ENCODE results near the gene VPS13D.

VPS13D gene

GRCh38 chr1:12309783-12310742 is 80.2 kb downstream of the VPS13D start:
- WGBS (ENCODE audit: extremely low coverage, insufficient coverage, low lambda C conversion rate), result no CpG with 5 or more reads among the region's 6 CpGs
- H3K56ac ChIP-seq (ENCODE audit: low read length), result no peak overlapping the region

GRCh38 chr1:12314333-12314903 is 84.6 kb downstream of the VPS13D start:
- no peak overlapping the region for H3K27ac ChIP-seq (ENCODE audit: low read depth, low read length)

More at GRCh38 chr1:12309783-12310742, 80.2 kb downstream of the VPS13D start:
- Histone ChIP-seq H3K79me2 (ENCODE audit: control insufficient read depth, insufficient read depth, low read length) (no peaks in the 10 kb centered on the region), H2BK5ac (ENCODE audit: low read length) (no peak overlapping the region), H2BK120ac (ENCODE audit: low read depth, low read length) (no peak overlapping the region), H4K5ac (ENCODE audit: low read length) (no peak overlapping the region), H3K23ac (ENCODE audit: low read length) (no peak overlapping the region), H3K18ac (ENCODE audit: low read length) (no peak overlapping the region), H3K27ac (ENCODE audit: low read depth, low read length) (no peak overlapping the region), H3K4ac (ENCODE audit: low read depth, low read length) (no peak overlapping the region), H4K8ac (ENCODE audit: low read depth, low read length) (no peak overlapping the region), H2AK5ac (ENCODE audit: low read length) (no peak overlapping the region), H2BK15ac (replicated peaks; ENCODE audit: low read depth) (no peak overlapping the region), H3K4me3 (ENCODE audit: low read length) (no peak overlapping the region), H3K27me3 (ENCODE audit: insufficient read depth, low read length, poor library complexity) (no peaks in the 10 kb centered on the region), H3K79me1 (ENCODE audit: low read length) (no peaks in the 10 kb centered on the region), H3K9ac (ENCODE audit: low read length) (no peak overlapping the region), H3K4me1 (ENCODE audit: control insufficient read depth, low read depth, low read length) (no peaks in the 10 kb centered on the region), H3K4me2 (ENCODE audit: low read length) (no peak overlapping the region), H3K36me3 (ENCODE audit: control insufficient read depth, insufficient read depth, low read length) (peaks cover 2% of the 10 kb centered on the region)
- DNase-seq, result no peak

GRCh38 chr1:12315146-12315545 is 85.3 kb downstream of the VPS13D start:
- Histone ChIP-seq H3K18ac (ENCODE audit: low read length) (no peak overlapping the region), H3K79me2 (ENCODE audit: control insufficient read depth, insufficient read depth, low read length) (no peaks in the 10 kb centered on the region), H3K27ac (ENCODE audit: low read depth, low read length) (no peak overlapping the region), H3K27me3 (ENCODE audit: insufficient read depth, low read length, poor library complexity) (no peaks in the 10 kb centered on the region), H3K36me3 (ENCODE audit: control insufficient read depth, insufficient read depth, low read length) (peaks cover 2% of the 10 kb centered on the region), H2AK5ac (ENCODE audit: low read length) (no peak overlapping the region), H3K4me2 (ENCODE audit: low read length) (no peak overlapping the region), H2BK5ac (ENCODE audit: low read length) (no peak overlapping the region), H3K4me3 (ENCODE audit: low read length) (no peak overlapping the region), H3K4ac (ENCODE audit: low read depth, low read length) (no peak overlapping the region), H2BK120ac (ENCODE audit: low read depth, low read length) (no peak overlapping the region), H3K56ac (ENCODE audit: low read length) (no peak overlapping the region), H3K79me1 (ENCODE audit: low read length) (no peaks in the 10 kb centered on the region), H4K5ac (ENCODE audit: low read length) (no peak overlapping the region), H4K8ac (ENCODE audit: low read depth, low read length) (no peak overlapping the region), H3K23ac (ENCODE audit: low read length) (no peak overlapping the region), H3K9ac (ENCODE audit: low read length) (no peak overlapping the region), H3K4me1 (ENCODE audit: control insufficient read depth, low read depth, low read length) (no peaks in the 10 kb centered on the region), H2BK15ac (replicated peaks; ENCODE audit: low read depth) (no peak overlapping the region)
- no CpG with 5 or more reads among the region's 2 CpGs for WGBS (ENCODE audit: extremely low coverage, insufficient coverage, low lambda C conversion rate)
- DNase-seq, result no peak

More at GRCh38 chr1:12314333-12314903, 84.6 kb downstream of the VPS13D start:
- H3K4me2 ChIP-seq (ENCODE audit: low read length), result no peak overlapping the region
- no peak overlapping the region for H4K8ac ChIP-seq (ENCODE audit: low read depth, low read length)
- no peaks in the 10 kb centered on the region for H3K4me1 ChIP-seq (ENCODE audit: control insufficient read depth, low read depth, low read length)
- H3K4me3 ChIP-seq (ENCODE audit: low read length), result no peak overlapping the region
- DNase-seq, result no peak
- no peaks in the 10 kb centered on the region for H3K79me1 ChIP-seq (ENCODE audit: low read length)
- H3K36me3 ChIP-seq (ENCODE audit: control insufficient read depth, insufficient read depth, low read length), result peaks cover 2% of the 10 kb centered on the region
- H3K56ac ChIP-seq (ENCODE audit: low read length), result no peak overlapping the region
- H3K79me2 ChIP-seq (ENCODE audit: control insufficient read depth, insufficient read depth, low read length), result no peaks in the 10 kb centered on the region
- H3K27me3 ChIP-seq (ENCODE audit: insufficient read depth, low read length, poor library complexity), result no peaks in the 10 kb centered on the region
- H3K9ac ChIP-seq (ENCODE audit: low read length), result no peak overlapping the region
- no peak overlapping the region for H3K4ac ChIP-seq (ENCODE audit: low read depth, low read length)
- no peak overlapping the region for H2AK5ac ChIP-seq (ENCODE audit: low read length)
- H2BK15ac ChIP-seq (replicated peaks; ENCODE audit: low read depth), result no peak overlapping the region
- no peak overlapping the region for H3K18ac ChIP-seq (ENCODE audit: low read length)
- no peak overlapping the region for H3K23ac ChIP-seq (ENCODE audit: low read length)
- H2BK120ac ChIP-seq (ENCODE audit: low read depth, low read length), result no peak overlapping the region
- H2BK5ac ChIP-seq (ENCODE audit: low read length), result no peak overlapping the region
- no CpG with 5 or more reads among the region's 1 CpG for WGBS (ENCODE audit: extremely low coverage, insufficient coverage, low lambda C conversion rate)
- no peak overlapping the region for H4K5ac ChIP-seq (ENCODE audit: low read length)

GRCh38 chr1:12316331-12316730 is 86.5 kb downstream of the VPS13D start:
- Histone ChIP-seq H4K8ac (ENCODE audit: low read depth, low read length) (no peak overlapping the region), H3K4ac (ENCODE audit: low read depth, low read length) (no peak overlapping the region), H3K4me2 (ENCODE audit: low read length) (no peak overlapping the region), H3K27ac (ENCODE audit: low read depth, low read length) (no peak overlapping the region), H3K4me1 (ENCODE audit: control insufficient read depth, low read depth, low read length) (no peaks in the 10 kb centered on the region), H2BK15ac (replicated peaks; ENCODE audit: low read depth) (no peak overlapping the region), H3K4me3 (ENCODE audit: low read length) (no peak overlapping the region), H3K9ac (ENCODE audit: low read length) (no peak overlapping the region), H3K79me1 (ENCODE audit: low read length) (no peaks in the 10 kb centered on the region), H3K23ac (ENCODE audit: low read length) (no peak overlapping the region), H3K56ac (ENCODE audit: low read length) (no peak overlapping the region), H2BK120ac (ENCODE audit: low read depth, low read length) (no peak overlapping the region), H3K79me2 (ENCODE audit: control insufficient read depth, insufficient read depth, low read length) (no peaks in the 10 kb centered on the region), H2BK5ac (ENCODE audit: low read length) (no peak overlapping the region), H3K27me3 (ENCODE audit: insufficient read depth, low read length, poor library complexity) (no peaks in the 10 kb centered on the region), H2AK5ac (ENCODE audit: low read length) (no peak overlapping the region), H3K18ac (ENCODE audit: low read length) (no peak overlapping the region), H3K36me3 (ENCODE audit: control insufficient read depth, insufficient read depth, low read length) (peaks cover 2% of the 10 kb centered on the region), H4K5ac (ENCODE audit: low read length) (no peak overlapping the region)
- WGBS (ENCODE audit: extremely low coverage, insufficient coverage, low lambda C conversion rate), result no CpG with 5 or more reads among the region's 2 CpGs
- DNase-seq, result no peak

GRCh38 chr1:12320486-12320885 is 90.7 kb downstream of the VPS13D start:
- H3K4me2 ChIP-seq (ENCODE audit: low read length), result no peak overlapping the region
- no peak overlapping the region for H3K27ac ChIP-seq (ENCODE audit: low read depth, low read length)
- no CpG with 5 or more reads among the region's 2 CpGs for WGBS (ENCODE audit: extremely low coverage, insufficient coverage, low lambda C conversion rate)

More at GRCh38 chr1:12320486-12320885, 90.7 kb downstream of the VPS13D start:
- no peak overlapping the region for H3K4me3 ChIP-seq (ENCODE audit: low read length)
- H3K36me3 ChIP-seq (ENCODE audit: control insufficient read depth, insufficient read depth, low read length), result no peaks in the 10 kb centered on the region
- no peak overlapping the region for H2BK15ac ChIP-seq (replicated peaks; ENCODE audit: low read depth)
- H2AK5ac ChIP-seq (ENCODE audit: low read length), result no peak overlapping the region
- H3K23ac ChIP-seq (ENCODE audit: low read length), result no peak overlapping the region
- no peak for DNase-seq
- H2BK5ac ChIP-seq (ENCODE audit: low read length), result no peak overlapping the region
- H4K5ac ChIP-seq (ENCODE audit: low read length), result no peak overlapping the region
- H3K56ac ChIP-seq (ENCODE audit: low read length), result no peak overlapping the region
- no peak overlapping the region for H4K8ac ChIP-seq (ENCODE audit: low read depth, low read length)
- H3K79me2 ChIP-seq (ENCODE audit: control insufficient read depth, insufficient read depth, low read length), result no peaks in the 10 kb centered on the region
- no peak overlapping the region for H3K18ac ChIP-seq (ENCODE audit: low read length)
- H3K79me1 ChIP-seq (ENCODE audit: low read length), result no peaks in the 10 kb centered on the region
- H3K4ac ChIP-seq (ENCODE audit: low read depth, low read length), result no peak overlapping the region
- H3K9ac ChIP-seq (ENCODE audit: low read length), result no peak overlapping the region
- no peaks in the 10 kb centered on the region for H3K4me1 ChIP-seq (ENCODE audit: control insufficient read depth, low read depth, low read length)
- no peak overlapping the region for H2BK120ac ChIP-seq (ENCODE audit: low read depth, low read length)
- H3K27me3 ChIP-seq (ENCODE audit: insufficient read depth, low read length, poor library complexity), result no peaks in the 10 kb centered on the region
